ENCODE data around the gene CCDC175.

The CCDC175 gene

DNA sequence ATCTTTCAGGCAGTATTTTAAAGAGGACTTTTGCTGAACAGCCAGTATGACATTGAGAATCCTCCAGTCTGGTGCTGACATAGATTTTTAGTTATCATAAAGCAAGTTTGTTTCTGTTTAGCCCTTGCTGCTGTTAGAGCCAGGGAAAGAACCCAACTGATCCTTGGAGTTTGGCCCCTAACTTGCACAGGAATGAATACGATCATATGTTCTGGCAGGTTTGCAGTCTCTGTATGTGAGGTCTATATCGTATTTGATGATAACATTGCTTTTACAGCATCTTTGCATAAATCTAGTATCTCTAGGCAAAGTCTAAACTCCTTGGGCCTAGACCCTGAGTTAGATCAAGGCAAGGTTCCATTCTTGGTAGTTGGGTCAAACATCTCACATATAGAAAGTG is 4.3 kb upstream of the CCDC175 start:
- TF ChIP-seq, protein P1, sequence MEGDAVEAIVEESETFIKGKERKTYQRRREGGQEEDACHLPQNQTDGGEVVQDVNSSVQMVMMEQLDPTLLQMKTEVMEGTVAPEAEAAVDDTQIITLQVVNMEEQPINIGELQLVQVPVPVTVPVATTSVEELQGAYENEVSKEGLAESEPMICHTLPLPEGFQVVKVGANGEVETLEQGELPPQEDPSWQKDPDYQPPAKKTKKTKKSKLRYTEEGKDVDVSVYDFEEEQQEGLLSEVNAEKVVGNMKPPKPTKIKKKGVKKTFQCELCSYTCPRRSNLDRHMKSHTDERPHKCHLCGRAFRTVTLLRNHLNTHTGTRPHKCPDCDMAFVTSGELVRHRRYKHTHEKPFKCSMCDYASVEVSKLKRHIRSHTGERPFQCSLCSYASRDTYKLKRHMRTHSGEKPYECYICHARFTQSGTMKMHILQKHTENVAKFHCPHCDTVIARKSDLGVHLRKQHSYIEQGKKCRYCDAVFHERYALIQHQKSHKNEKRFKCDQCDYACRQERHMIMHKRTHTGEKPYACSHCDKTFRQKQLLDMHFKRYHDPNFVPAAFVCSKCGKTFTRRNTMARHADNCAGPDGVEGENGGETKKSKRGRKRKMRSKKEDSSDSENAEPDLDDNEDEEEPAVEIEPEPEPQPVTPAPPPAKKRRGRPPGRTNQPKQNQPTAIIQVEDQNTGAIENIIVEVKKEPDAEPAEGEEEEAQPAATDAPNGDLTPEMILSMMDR (IDR thresholded peaks at IDR 0.05; ENCODE audit: insufficient read depth, low read length), result no peak
- TF ChIP-seq GABPA (IDR thresholded peaks at IDR 0.05; ENCODE audit: low read depth) (no peak), SPI1 (IDR thresholded peaks at IDR 0.05; ENCODE audit: borderline replicate concordance, low read depth) (no peak), POLR2AphosphoS5 (IDR thresholded peaks at IDR 0.05; ENCODE audit: low read depth) (no peak)
- TF ChIP-seq, protein P2, sequence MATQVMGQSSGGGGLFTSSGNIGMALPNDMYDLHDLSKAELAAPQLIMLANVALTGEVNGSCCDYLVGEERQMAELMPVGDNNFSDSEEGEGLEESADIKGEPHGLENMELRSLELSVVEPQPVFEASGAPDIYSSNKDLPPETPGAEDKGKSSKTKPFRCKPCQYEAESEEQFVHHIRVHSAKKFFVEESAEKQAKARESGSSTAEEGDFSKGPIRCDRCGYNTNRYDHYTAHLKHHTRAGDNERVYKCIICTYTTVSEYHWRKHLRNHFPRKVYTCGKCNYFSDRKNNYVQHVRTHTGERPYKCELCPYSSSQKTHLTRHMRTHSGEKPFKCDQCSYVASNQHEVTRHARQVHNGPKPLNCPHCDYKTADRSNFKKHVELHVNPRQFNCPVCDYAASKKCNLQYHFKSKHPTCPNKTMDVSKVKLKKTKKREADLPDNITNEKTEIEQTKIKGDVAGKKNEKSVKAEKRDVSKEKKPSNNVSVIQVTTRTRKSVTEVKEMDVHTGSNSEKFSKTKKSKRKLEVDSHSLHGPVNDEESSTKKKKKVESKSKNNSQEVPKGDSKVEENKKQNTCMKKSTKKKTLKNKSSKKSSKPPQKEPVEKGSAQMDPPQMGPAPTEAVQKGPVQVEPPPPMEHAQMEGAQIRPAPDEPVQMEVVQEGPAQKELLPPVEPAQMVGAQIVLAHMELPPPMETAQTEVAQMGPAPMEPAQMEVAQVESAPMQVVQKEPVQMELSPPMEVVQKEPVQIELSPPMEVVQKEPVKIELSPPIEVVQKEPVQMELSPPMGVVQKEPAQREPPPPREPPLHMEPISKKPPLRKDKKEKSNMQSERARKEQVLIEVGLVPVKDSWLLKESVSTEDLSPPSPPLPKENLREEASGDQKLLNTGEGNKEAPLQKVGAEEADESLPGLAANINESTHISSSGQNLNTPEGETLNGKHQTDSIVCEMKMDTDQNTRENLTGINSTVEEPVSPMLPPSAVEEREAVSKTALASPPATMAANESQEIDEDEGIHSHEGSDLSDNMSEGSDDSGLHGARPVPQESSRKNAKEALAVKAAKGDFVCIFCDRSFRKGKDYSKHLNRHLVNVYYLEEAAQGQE (IDR thresholded peaks at IDR 0.05; ENCODE audit: insufficient replicate concordance, low read depth), result no peak
- no peak for DNase-seq (ENCODE audit: low read depth in 1 of 2, low spot score in 1 of 2)
- no peak overlapping the region for H3K4me3 ChIP-seq (replicated peaks; ENCODE audit: insufficient read depth, low read length)
- no peak overlapping the region for H3K27ac ChIP-seq (replicated peaks)
- peaks cover 4% of the 10 kb centered on the region for H3K27me3 ChIP-seq (ENCODE audit: insufficient read depth, poor library complexity, severe bottlenecking)

DNA sequence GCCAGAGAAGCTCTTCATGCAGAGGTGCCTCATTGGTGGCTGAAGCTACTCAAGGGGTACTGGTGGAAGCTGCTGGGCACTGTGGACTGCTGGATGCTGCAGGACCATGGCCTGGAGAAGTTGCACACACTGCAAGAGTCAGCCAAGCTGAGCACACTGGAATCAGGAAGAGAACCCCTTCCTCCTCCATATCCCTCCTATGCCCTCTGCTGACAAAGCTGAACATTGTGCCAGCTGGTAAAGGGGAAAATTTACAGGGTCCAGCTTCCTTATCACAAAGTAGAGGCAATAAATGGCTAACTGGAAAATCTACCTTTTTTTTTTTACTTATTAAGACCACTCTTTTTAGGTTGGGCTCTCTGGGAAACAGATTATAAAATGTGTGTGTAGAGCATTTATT is 6.5 kb downstream of the CCDC175 start:
- DNase-seq (ENCODE audit: low read depth in 1 of 2, low spot score in 1 of 2), result peak in 1 of 2 experiments; percentile 17
- Histone ChIP-seq H3K27ac (replicated peaks) (no peak overlapping the region), H3K27me3 (ENCODE audit: insufficient read depth, poor library complexity, severe bottlenecking) (peaks cover 6% of the 10 kb centered on the region), H3K4me3 (replicated peaks; ENCODE audit: insufficient read depth, low read length) (no peak overlapping the region)
- TF ChIP-seq, protein P1 (IDR thresholded peaks at IDR 0.05; ENCODE audit: insufficient read depth, low read length), result peak; percentile 0
- TF ChIP-seq POLR2AphosphoS5 (IDR thresholded peaks at IDR 0.05; ENCODE audit: low read depth), result no peak

DNA sequence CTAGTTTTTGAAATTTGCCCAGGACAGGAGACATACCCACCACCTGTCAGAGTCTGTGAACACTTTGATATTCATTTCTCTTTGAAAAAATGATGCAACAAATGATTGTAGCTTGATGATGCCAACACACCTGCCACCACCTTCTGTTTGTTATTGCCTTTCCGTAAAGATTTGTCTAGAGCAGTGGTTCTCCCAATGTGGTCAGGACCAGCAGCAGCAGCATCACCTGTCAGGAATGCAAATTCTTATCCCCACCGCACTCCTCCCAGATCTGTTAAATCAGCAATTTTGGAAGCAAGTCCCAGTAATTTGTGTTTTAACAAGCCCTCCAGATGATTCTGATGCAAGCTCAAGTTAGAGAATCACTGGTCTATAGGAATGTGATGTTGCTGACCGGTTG is 9.9 kb downstream of the CCDC175 start:
- H3K4me3 ChIP-seq (replicated peaks; ENCODE audit: insufficient read depth, low read length), result no peak overlapping the region
- no peaks in the 10 kb centered on the region for H3K27me3 ChIP-seq (ENCODE audit: insufficient read depth, poor library complexity, severe bottlenecking)
- DNase-seq (ENCODE audit: low read depth in 1 of 2, low spot score in 1 of 2), result no peak
- TF ChIP-seq, protein P1 (IDR thresholded peaks at IDR 0.05; ENCODE audit: insufficient read depth, low read length), result no peak
- TF ChIP-seq GABPA (IDR thresholded peaks at IDR 0.05; ENCODE audit: low read depth) (no peak), POLR2AphosphoS5 (IDR thresholded peaks at IDR 0.05; ENCODE audit: low read depth) (no peak), SPI1 (IDR thresholded peaks at IDR 0.05; ENCODE audit: borderline replicate concordance, low read depth) (no peak)
- TF ChIP-seq, protein P2 (IDR thresholded peaks at IDR 0.05; ENCODE audit: insufficient replicate concordance, low read depth), result no peak
- H3K27ac ChIP-seq (replicated peaks), result no peak overlapping the region

DNA sequence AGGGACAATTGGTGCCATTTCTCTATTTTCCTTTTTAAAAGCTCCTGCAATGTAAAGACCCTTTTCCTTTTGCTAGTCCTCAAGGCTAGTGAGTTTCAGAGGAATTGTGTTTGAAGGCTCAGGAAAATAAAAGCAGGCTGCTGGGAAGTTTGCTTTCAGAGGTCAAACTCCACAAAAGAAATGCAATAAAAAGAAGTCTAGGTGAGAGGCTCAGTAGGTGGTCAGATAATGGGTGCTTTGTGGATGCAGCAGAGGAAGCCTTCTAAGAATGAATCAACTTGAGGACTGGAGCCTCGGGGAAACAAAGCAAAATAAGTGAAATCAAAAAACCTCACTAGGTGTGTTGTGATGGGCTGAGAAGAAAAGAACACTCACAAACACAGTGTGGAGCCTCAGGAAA is 10.3 kb downstream of the CCDC175 start:
- TF ChIP-seq, protein P1 (IDR thresholded peaks at IDR 0.05; ENCODE audit: insufficient read depth, low read length), result no peak
- TF ChIP-seq POLR2AphosphoS5 (IDR thresholded peaks at IDR 0.05; ENCODE audit: low read depth) (no peak), GABPA (IDR thresholded peaks at IDR 0.05; ENCODE audit: low read depth) (no peak), SPI1 (IDR thresholded peaks at IDR 0.05; ENCODE audit: borderline replicate concordance, low read depth) (no peak)
- TF ChIP-seq, protein P2 (IDR thresholded peaks at IDR 0.05; ENCODE audit: insufficient replicate concordance, low read depth), result no peak
- Histone ChIP-seq H3K27me3 (ENCODE audit: insufficient read depth, poor library complexity, severe bottlenecking) (no peaks in the 10 kb centered on the region), H3K27ac (replicated peaks) (no peak overlapping the region), H3K4me3 (replicated peaks; ENCODE audit: insufficient read depth, low read length) (no peak overlapping the region)
- DNase-seq (ENCODE audit: low read depth in 1 of 2, low spot score in 1 of 2), result no peak

Measured in HL-60 (cell line).